ENCODE data around the gene MFSD8.

The MFSD8 gene

DNA sequence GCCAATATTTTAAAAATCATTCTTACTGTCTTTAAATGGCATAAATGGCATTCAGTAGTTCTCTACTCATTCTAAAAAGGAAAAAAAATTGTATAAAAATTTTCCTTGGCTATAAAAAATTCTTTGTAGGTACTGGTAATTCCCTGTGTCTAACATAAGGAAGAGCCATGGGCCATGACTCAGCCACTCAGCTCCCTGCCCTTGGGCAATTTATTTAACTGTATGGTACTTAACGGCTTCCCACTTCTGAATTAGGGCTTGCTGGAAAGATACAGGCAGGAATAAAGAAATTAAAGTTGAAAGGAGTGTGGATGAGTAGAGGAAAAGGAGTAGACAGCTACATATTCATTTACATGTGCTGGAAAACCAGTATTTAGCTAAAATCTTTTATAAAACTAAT, 30.8 kb upstream of the MFSD8 start:
- Histone ChIP-seq H3K27me3 (ENCODE audit: insufficient read depth, poor library complexity, severe bottlenecking) (no peaks in the 10 kb centered on the region), H3K4me3 (ENCODE audit: severe bottlenecking) (no peak overlapping the region), H3K4me1 (ENCODE audit: insufficient read depth, poor library complexity, severe bottlenecking) (peaks cover 9% of the 10 kb centered on the region), H3K27ac (ENCODE audit: poor library complexity, severe bottlenecking) (no peak overlapping the region), H3K36me3 (ENCODE audit: low read depth) (peaks cover 10% of the 10 kb centered on the region; the same call in 1 of the 2 replicates), H3K9me3 (ENCODE audit: severe bottlenecking) (no peaks in the 10 kb centered on the region)
- TF ChIP-seq, protein P1, sequence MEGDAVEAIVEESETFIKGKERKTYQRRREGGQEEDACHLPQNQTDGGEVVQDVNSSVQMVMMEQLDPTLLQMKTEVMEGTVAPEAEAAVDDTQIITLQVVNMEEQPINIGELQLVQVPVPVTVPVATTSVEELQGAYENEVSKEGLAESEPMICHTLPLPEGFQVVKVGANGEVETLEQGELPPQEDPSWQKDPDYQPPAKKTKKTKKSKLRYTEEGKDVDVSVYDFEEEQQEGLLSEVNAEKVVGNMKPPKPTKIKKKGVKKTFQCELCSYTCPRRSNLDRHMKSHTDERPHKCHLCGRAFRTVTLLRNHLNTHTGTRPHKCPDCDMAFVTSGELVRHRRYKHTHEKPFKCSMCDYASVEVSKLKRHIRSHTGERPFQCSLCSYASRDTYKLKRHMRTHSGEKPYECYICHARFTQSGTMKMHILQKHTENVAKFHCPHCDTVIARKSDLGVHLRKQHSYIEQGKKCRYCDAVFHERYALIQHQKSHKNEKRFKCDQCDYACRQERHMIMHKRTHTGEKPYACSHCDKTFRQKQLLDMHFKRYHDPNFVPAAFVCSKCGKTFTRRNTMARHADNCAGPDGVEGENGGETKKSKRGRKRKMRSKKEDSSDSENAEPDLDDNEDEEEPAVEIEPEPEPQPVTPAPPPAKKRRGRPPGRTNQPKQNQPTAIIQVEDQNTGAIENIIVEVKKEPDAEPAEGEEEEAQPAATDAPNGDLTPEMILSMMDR (IDR thresholded peaks at IDR 0.05; ENCODE audit: poor library complexity, severe bottlenecking), result no peak
- DNase-seq (ENCODE audit: low spot score) (no peak), ATAC-seq (ENCODE audit: low read depth) (peak; percentile 92)

DNA sequence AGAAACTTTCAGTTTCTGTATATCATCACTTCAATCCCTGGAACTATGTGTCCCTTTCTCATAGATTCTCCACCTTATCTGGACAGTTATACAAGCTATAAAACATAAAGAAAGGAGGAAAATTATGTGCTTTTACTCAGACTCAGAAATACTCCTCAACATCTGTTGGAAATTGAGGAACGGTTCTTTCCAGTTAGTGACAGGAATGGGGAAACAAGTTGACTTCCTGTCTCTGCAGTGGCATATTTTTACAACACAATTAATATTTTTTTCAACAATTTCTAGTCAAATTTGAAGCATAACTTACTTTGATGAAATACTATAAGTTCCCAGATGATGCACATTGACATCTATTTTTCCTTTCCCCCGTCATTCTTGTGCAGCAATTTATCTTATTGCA, 28.2 kb upstream of the MFSD8 start:
- no peaks in the 10 kb centered on the region for H3K27me3 ChIP-seq (ENCODE audit: insufficient read depth, poor library complexity, severe bottlenecking)
- H3K4me1 ChIP-seq (ENCODE audit: insufficient read depth, poor library complexity, severe bottlenecking), result peaks cover 9% of the 10 kb centered on the region
- DNase-seq (ENCODE audit: low spot score) (no peak), ATAC-seq (ENCODE audit: low read depth) (no peak)
- TF ChIP-seq, protein P1 (IDR thresholded peaks at IDR 0.05; ENCODE audit: poor library complexity, severe bottlenecking), result no peak
- H3K9me3 ChIP-seq (ENCODE audit: severe bottlenecking), result no peaks in the 10 kb centered on the region
- H3K4me3 ChIP-seq (ENCODE audit: severe bottlenecking), result no peak overlapping the region
- peaks cover 17% of the 10 kb centered on the region; the same call in 1 of the 2 replicates for H3K36me3 ChIP-seq (ENCODE audit: low read depth)
- H3K27ac ChIP-seq (ENCODE audit: poor library complexity, severe bottlenecking), result no peak overlapping the region

DNA sequence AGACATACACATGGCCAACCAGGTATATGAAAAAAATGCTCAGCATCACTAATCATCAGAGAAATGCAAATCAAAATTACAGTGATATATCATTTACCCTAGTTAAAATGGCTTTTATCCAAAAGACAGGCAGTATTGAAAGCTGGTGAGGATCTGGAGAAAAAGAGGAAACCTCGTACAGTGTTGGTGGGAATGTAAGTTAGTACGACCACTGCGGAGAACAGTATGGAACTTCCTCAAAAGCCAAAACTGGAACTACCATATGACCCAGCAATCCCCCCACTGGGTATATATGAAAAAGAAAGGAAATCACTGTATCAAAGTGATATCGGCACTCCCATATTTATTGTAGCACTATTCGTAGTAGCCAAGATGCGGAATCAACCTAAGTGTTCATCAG, 23.7 kb upstream of the MFSD8 start:
- Histone ChIP-seq H3K4me1 (ENCODE audit: insufficient read depth, poor library complexity, severe bottlenecking) (no peaks in the 10 kb centered on the region), H3K27me3 (ENCODE audit: insufficient read depth, poor library complexity, severe bottlenecking) (no peaks in the 10 kb centered on the region), H3K36me3 (ENCODE audit: low read depth) (peaks cover 35% of the 10 kb centered on the region), H3K4me3 (ENCODE audit: severe bottlenecking) (no peak overlapping the region), H3K9me3 (ENCODE audit: severe bottlenecking) (no peaks in the 10 kb centered on the region), H3K27ac (ENCODE audit: poor library complexity, severe bottlenecking) (no peak overlapping the region)
- ATAC-seq (ENCODE audit: low read depth) (no peak), DNase-seq (ENCODE audit: low spot score) (no peak)
- TF ChIP-seq, protein P1 (IDR thresholded peaks at IDR 0.05; ENCODE audit: poor library complexity, severe bottlenecking), result no peak

DNA sequence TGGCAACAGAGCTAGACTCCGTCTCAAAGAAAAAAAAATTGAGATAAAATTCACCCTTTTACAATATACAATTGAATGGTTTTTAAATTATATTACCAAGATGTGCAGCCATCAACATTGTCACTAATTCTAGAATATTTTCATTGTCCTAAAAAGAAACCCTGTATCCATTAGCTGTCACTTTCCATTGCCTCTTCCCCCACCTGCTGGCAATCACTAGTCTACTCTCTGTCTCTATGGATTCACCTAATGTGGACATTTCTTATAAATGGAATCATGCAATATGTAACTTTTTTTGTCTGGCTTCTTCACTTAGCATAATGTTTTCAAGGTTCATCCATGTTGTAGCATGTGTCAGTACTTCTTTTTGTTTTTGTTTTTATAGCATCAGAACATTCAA, 21.0 kb upstream of the MFSD8 start:
- ATAC-seq (ENCODE audit: low read depth) (0 out of 3 replicates have a peak, but pooled peaks have one; percentile 45), DNase-seq (ENCODE audit: low spot score) (no peak)
- no peaks in the 10 kb centered on the region for H3K9me3 ChIP-seq (ENCODE audit: severe bottlenecking)
- no peaks in the 10 kb centered on the region for H3K4me1 ChIP-seq (ENCODE audit: insufficient read depth, poor library complexity, severe bottlenecking)
- H3K27ac ChIP-seq (ENCODE audit: poor library complexity, severe bottlenecking), result no peak overlapping the region
- peaks cover 32% of the 10 kb centered on the region for H3K36me3 ChIP-seq (ENCODE audit: low read depth)
- TF ChIP-seq, protein P1 (IDR thresholded peaks at IDR 0.05; ENCODE audit: poor library complexity, severe bottlenecking), result peak; percentile 37
- H3K4me3 ChIP-seq (ENCODE audit: severe bottlenecking), result no peak overlapping the region
- H3K27me3 ChIP-seq (ENCODE audit: insufficient read depth, poor library complexity, severe bottlenecking), result no peaks in the 10 kb centered on the region

DNA sequence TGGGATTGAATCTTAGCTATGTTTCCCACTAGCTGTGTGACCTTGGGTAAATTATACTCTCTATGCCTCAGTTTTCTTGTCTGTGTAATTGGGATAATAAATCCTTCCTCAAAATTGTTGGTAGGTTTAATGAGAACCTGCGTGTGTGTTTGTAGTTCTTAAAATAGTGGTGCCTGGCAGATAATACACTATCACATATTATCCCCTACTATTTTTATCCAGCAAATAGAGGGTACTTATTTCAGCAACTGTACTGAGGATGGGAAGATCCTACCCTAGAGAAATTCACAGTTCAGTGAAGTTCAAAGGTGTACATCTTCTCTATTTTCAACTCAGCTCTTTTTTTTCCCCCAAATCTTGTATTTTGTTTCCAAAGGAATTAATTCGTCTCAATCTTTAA, 17.5 kb upstream of the MFSD8 start:
- Histone ChIP-seq H3K36me3 (ENCODE audit: low read depth) (peaks cover 32% of the 10 kb centered on the region), H3K27me3 (ENCODE audit: insufficient read depth, poor library complexity, severe bottlenecking) (no peaks in the 10 kb centered on the region), H3K9me3 (ENCODE audit: severe bottlenecking) (peaks cover 2% of the 10 kb centered on the region), H3K27ac (ENCODE audit: poor library complexity, severe bottlenecking) (no peak overlapping the region), H3K4me3 (ENCODE audit: severe bottlenecking) (no peak overlapping the region), H3K4me1 (ENCODE audit: insufficient read depth, poor library complexity, severe bottlenecking) (no peaks in the 10 kb centered on the region)
- ATAC-seq (ENCODE audit: low read depth) (no peak), DNase-seq (ENCODE audit: low spot score) (no peak)
- TF ChIP-seq, protein P1 (IDR thresholded peaks at IDR 0.05; ENCODE audit: poor library complexity, severe bottlenecking), result no peak
